Activated T-cell treated with anti-CD3 and anti-CD28 coated beads, Interleukin-2, amount 50 U/mL, for 72 hours (primary cell): ENCODE data around the gene EPB41L4A. TPM values are rescaled to one million over a fixed set of nuclear protein-coding genes. Genes with fewer than 3 reads are reported as not detected.
"Not testable (repeated sequence)": the region's sequence is repeated elsewhere in the genome, so short reads cannot be mapped to it uniquely, and the experiment has no call there.

Experiments used
- ATAC-seq, 2 donors: fragments of 150-1000 bp; cut with Tn5 transposase; replicated peaks in 1 of 2; 2 replicates each; pipeline ENCODE4 v1.10.0; 2021; ENCODE audit warnings: moderate library complexity in 2 of 2, mild to moderate bottlenecking in 1 of 2
- DNase-seq, 2 donors: peaks; one replicate each; pipeline ENCODE4 v3.0.0; 2021 to 2022; ENCODE audit warnings: mixed read lengths in 1 of 2
- H3K27ac Mint-ChIP-seq: one replicate; pipeline ENCODE4 v1.8.0; 2022; ENCODE audit warnings: mild to moderate bottlenecking, moderate library complexity, mixed read lengths
- H3K27me3 Mint-ChIP-seq: one replicate; pipeline ENCODE4 v1.8.0; 2022; ENCODE audit warnings: low read depth, mixed read lengths
- H3K36me3 Mint-ChIP-seq, 2 donors: one replicate each; pipeline ENCODE4 v1.8.0; 2022; ENCODE audit warnings: mixed read lengths in 2 of 2, mild to moderate bottlenecking in 1 of 2; ENCODE audit not compliant: insufficient read depth in 2 of 2
- H3K4me1 Mint-ChIP-seq: one replicate; pipeline ENCODE4 v1.8.0; 2022; ENCODE audit warnings: low read depth, mixed read lengths
- H3K4me3 Mint-ChIP-seq, 2 donors: one replicate each; pipeline ENCODE4 v1.8.0; 2022; ENCODE audit warnings: mild to moderate bottlenecking in 2 of 2, mixed read lengths in 2 of 2, moderate library complexity in 2 of 2
- H3K9me3 Mint-ChIP-seq, 2 donors: one replicate each; pipeline ENCODE4 v1.8.0; 2022; ENCODE audit warnings: mixed read lengths in 2 of 2
- total RNA-seq, 2 donors: library from RNA; stranded (reverse); gene quantifications; one replicate each; pipeline ENCODE4 v1.2.3, GENCODE V29; 2022

The EPB41L4A gene
- total RNA-seq, 2 donors from 2014 or later, result 0.79 to 2.0 TPM

GRCh38 chr5:112247960-112248359 lies 171.1 kb downstream of the EPB41L4A start:
- no peaks in the 10 kb centered on the region for H3K9me3 Mint-ChIP-seq
- no peak overlapping the region for H3K27ac Mint-ChIP-seq
- ATAC-seq, result no peak
- H3K36me3 Mint-ChIP-seq, result no peaks in the 10 kb centered on the region
- H3K27me3 Mint-ChIP-seq, result peaks cover 26% of the 10 kb centered on the region
- H3K4me1 Mint-ChIP-seq, result no peaks in the 10 kb centered on the region
- no peak overlapping the region for H3K4me3 Mint-ChIP-seq
- DNase-seq, result no peak

- ATAC-seq (no peak), DNase-seq (no peak)
- no peak overlapping the region for H3K4me3 Mint-ChIP-seq
- peaks cover 31% of the 10 kb centered on the region for H3K27me3 Mint-ChIP-seq
- no peaks in the 10 kb centered on the region for H3K9me3 Mint-ChIP-seq
- H3K36me3 Mint-ChIP-seq, result no peaks in the 10 kb centered on the region
- no peaks in the 10 kb centered on the region for H3K4me1 Mint-ChIP-seq
- H3K27ac Mint-ChIP-seq, result no peak overlapping the region
Observed at GRCh38 chr5:112245656-112246055, 173.4 kb downstream of the EPB41L4A start.

- peaks cover 18% of the 10 kb centered on the region for H3K27me3 Mint-ChIP-seq
- ATAC-seq (no peak), DNase-seq (no peak)
- H3K36me3 Mint-ChIP-seq, result no peaks in the 10 kb centered on the region
- no peaks in the 10 kb centered on the region for H3K4me1 Mint-ChIP-seq
- H3K27ac Mint-ChIP-seq, result no peak overlapping the region
- no peaks in the 10 kb centered on the region for H3K9me3 Mint-ChIP-seq
- no peak overlapping the region for H3K4me3 Mint-ChIP-seq
Observed at GRCh38 chr5:112239996-112240395, 179.1 kb downstream of the EPB41L4A start.

- H3K27ac Mint-ChIP-seq, result no peak overlapping the region
- DNase-seq, result no peak
- peaks cover 18% of the 10 kb centered on the region for H3K27me3 Mint-ChIP-seq
- ATAC-seq, result no peak
- H3K9me3 Mint-ChIP-seq, result no peaks in the 10 kb centered on the region
- H3K4me3 Mint-ChIP-seq, result no peak overlapping the region
- H3K4me1 Mint-ChIP-seq, result no peaks in the 10 kb centered on the region
- no peaks in the 10 kb centered on the region for H3K36me3 Mint-ChIP-seq
Observed at GRCh38 chr5:112238473-112238872, 180.6 kb downstream of the EPB41L4A start.

GRCh38 chr5:112237456-112237855 lies 181.6 kb downstream of the EPB41L4A start:
- no peaks in the 10 kb centered on the region for H3K4me1 Mint-ChIP-seq
- no peak for DNase-seq
- no peaks in the 10 kb centered on the region for H3K9me3 Mint-ChIP-seq
- no peak for ATAC-seq
- no peaks in the 10 kb centered on the region for H3K36me3 Mint-ChIP-seq
- no peak overlapping the region for H3K4me3 Mint-ChIP-seq
- peaks cover 18% of the 10 kb centered on the region for H3K27me3 Mint-ChIP-seq
- H3K27ac Mint-ChIP-seq, result no peak overlapping the region

GRCh38 chr5:112234000-112234399 lies 185.1 kb downstream of the EPB41L4A start:
- DNase-seq (no peak), ATAC-seq (no peak)
- Mint-ChIP-seq H3K4me3 (no peak overlapping the region), H3K27ac (no peak overlapping the region), H3K36me3 (no peaks in the 10 kb centered on the region), H3K4me1 (no peaks in the 10 kb centered on the region), H3K9me3 (no peaks in the 10 kb centered on the region), H3K27me3 (no peaks in the 10 kb centered on the region)

- no peaks in the 10 kb centered on the region for H3K36me3 Mint-ChIP-seq
- no peaks in the 10 kb centered on the region for H3K4me1 Mint-ChIP-seq
- no peak for ATAC-seq
- no peak overlapping the region for H3K27ac Mint-ChIP-seq
- H3K9me3 Mint-ChIP-seq, result no peaks in the 10 kb centered on the region
- no peaks in the 10 kb centered on the region for H3K27me3 Mint-ChIP-seq
- H3K4me3 Mint-ChIP-seq, result no peak overlapping the region
- DNase-seq, result no peak
Observed at GRCh38 chr5:112232667-112233066, 186.4 kb downstream of the EPB41L4A start.

GRCh38 chr5:112230606-112231005 lies 188.5 kb downstream of the EPB41L4A start:
- no peak overlapping the region for H3K4me3 Mint-ChIP-seq
- H3K9me3 Mint-ChIP-seq, result no peaks in the 10 kb centered on the region
- H3K27me3 Mint-ChIP-seq, result no peaks in the 10 kb centered on the region
- no peaks in the 10 kb centered on the region for H3K4me1 Mint-ChIP-seq
- no peak overlapping the region for H3K27ac Mint-ChIP-seq
- ATAC-seq (no peak), DNase-seq (no peak)
- H3K36me3 Mint-ChIP-seq, result no peaks in the 10 kb centered on the region

- Mint-ChIP-seq H3K27ac (no peak overlapping the region), H3K36me3 (no peaks in the 10 kb centered on the region), H3K4me1 (no peaks in the 10 kb centered on the region), H3K4me3 (no peak overlapping the region), H3K27me3 (no peaks in the 10 kb centered on the region), H3K9me3 (no peaks in the 10 kb centered on the region)
- DNase-seq, result no peak
- ATAC-seq, result no peak
Observed at GRCh38 chr5:112228667-112229066, 190.4 kb downstream of the EPB41L4A start.

- no peak for DNase-seq
- no peaks in the 10 kb centered on the region for H3K27me3 Mint-ChIP-seq
- no peaks in the 10 kb centered on the region for H3K36me3 Mint-ChIP-seq
- ATAC-seq, result no peak
- H3K4me1 Mint-ChIP-seq, result no peaks in the 10 kb centered on the region
- H3K27ac Mint-ChIP-seq, result no peak overlapping the region
- H3K9me3 Mint-ChIP-seq, result no peaks in the 10 kb centered on the region
- H3K4me3 Mint-ChIP-seq, result no peak overlapping the region
Observed at GRCh38 chr5:112227911-112228631, 191.0 kb downstream of the EPB41L4A start.

GRCh38 chr5:112226215-112226614 lies 192.9 kb downstream of the EPB41L4A start:
- Mint-ChIP-seq H3K4me3 (no peak overlapping the region), H3K36me3 (no peaks in the 10 kb centered on the region), H3K27me3 (no peaks in the 10 kb centered on the region), H3K4me1 (no peaks in the 10 kb centered on the region), H3K9me3 (no peaks in the 10 kb centered on the region), H3K27ac (no peak overlapping the region)
- ATAC-seq, result no peak
- DNase-seq, result no peak

GRCh38 chr5:112222997-112223396 lies 196.1 kb downstream of the EPB41L4A start:
- not testable (repeated sequence) for H3K27ac Mint-ChIP-seq, DNase-seq, H3K27me3 Mint-ChIP-seq, H3K36me3 Mint-ChIP-seq, H3K4me3 Mint-ChIP-seq, H3K4me1 Mint-ChIP-seq, ATAC-seq, H3K9me3 Mint-ChIP-seq

GRCh38 chr5:112221128-112221527 lies 197.9 kb downstream of the EPB41L4A start:
- Mint-ChIP-seq H3K4me1 (no peaks in the 10 kb centered on the region), H3K27ac (no peak overlapping the region), H3K4me3 (no peak overlapping the region), H3K9me3 (no peaks in the 10 kb centered on the region), H3K27me3 (peaks cover 6% of the 10 kb centered on the region), H3K36me3 (no peaks in the 10 kb centered on the region)
- ATAC-seq, result no peak
- no peak for DNase-seq

GRCh38 chr5:112219000-112219399 lies 200.1 kb downstream of the EPB41L4A start:
- Mint-ChIP-seq H3K27me3 (peaks cover 6% of the 10 kb centered on the region), H3K4me3 (no peak overlapping the region), H3K4me1 (no peaks in the 10 kb centered on the region), H3K9me3 (no peaks in the 10 kb centered on the region), H3K27ac (no peak overlapping the region), H3K36me3 (no peaks in the 10 kb centered on the region)
- DNase-seq (no peak), ATAC-seq (no peak)
